ENCODE measurements around the gene NFATC1.
"Not testable (repeated sequence)": the region's sequence is repeated elsewhere in the genome, so short reads cannot be mapped to it uniquely, and the experiment has no call there.

The NFATC1 gene

GRCh38 chr18:79368681-79369080 is 27.0 kb upstream of the NFATC1 start:
- H3K4me3 Mint-ChIP-seq, result no peak overlapping the region
- H3K9me3 Mint-ChIP-seq (ENCODE audit: low read depth), result no peaks in the 10 kb centered on the region
- peak overlapping the region; percentile 37 for H3K27ac Mint-ChIP-seq
- H3K27me3 Mint-ChIP-seq, result no peaks in the 10 kb centered on the region
- peaks cover 6% of the 10 kb centered on the region for H3K36me3 Mint-ChIP-seq
- peaks cover 35% of the 10 kb centered on the region for H3K4me1 Mint-ChIP-seq (ENCODE audit: low read depth)

GRCh38 chr18:79371561-79372121 is 24.1 kb upstream of the NFATC1 start:
- no peak overlapping the region for H3K4me3 Mint-ChIP-seq
- peaks cover 33% of the 10 kb centered on the region for H3K4me1 Mint-ChIP-seq (ENCODE audit: low read depth)
- no peaks in the 10 kb centered on the region for H3K27me3 Mint-ChIP-seq
- H3K36me3 Mint-ChIP-seq, result peaks cover 2% of the 10 kb centered on the region
- H3K9me3 Mint-ChIP-seq (ENCODE audit: low read depth), result no peaks in the 10 kb centered on the region
- H3K27ac Mint-ChIP-seq, result peak overlapping the region; percentile 24

- Mint-ChIP-seq H3K4me3 (no peak overlapping the region), H3K27me3 (no peaks in the 10 kb centered on the region), H3K36me3 (peaks cover 2% of the 10 kb centered on the region), H3K9me3 (ENCODE audit: low read depth) (no peaks in the 10 kb centered on the region), H3K27ac (peak overlapping the region; percentile 54), H3K4me1 (ENCODE audit: low read depth) (peaks cover 32% of the 10 kb centered on the region)
Measured at GRCh38 chr18:79372461-79372860, 23.3 kb upstream of the NFATC1 start.

- Mint-ChIP-seq H3K9me3 (ENCODE audit: low read depth) (no peaks in the 10 kb centered on the region), H3K4me1 (ENCODE audit: low read depth) (peaks cover 28% of the 10 kb centered on the region), H3K27me3 (no peaks in the 10 kb centered on the region), H3K36me3 (peaks cover 3% of the 10 kb centered on the region), H3K4me3 (no peak overlapping the region), H3K27ac (no peak overlapping the region)
Measured at GRCh38 chr18:79372991-79373390, 22.7 kb upstream of the NFATC1 start.

- no peak overlapping the region for H3K27ac Mint-ChIP-seq
- H3K36me3 Mint-ChIP-seq, result peaks cover 6% of the 10 kb centered on the region
- H3K9me3 Mint-ChIP-seq (ENCODE audit: low read depth), result no peaks in the 10 kb centered on the region
- H3K4me3 Mint-ChIP-seq, result no peak overlapping the region
- H3K4me1 Mint-ChIP-seq (ENCODE audit: low read depth), result peaks cover 21% of the 10 kb centered on the region
- no peaks in the 10 kb centered on the region for H3K27me3 Mint-ChIP-seq
Measured at GRCh38 chr18:79373736-79374135, 22.0 kb upstream of the NFATC1 start.

- peaks cover 6% of the 10 kb centered on the region for H3K36me3 Mint-ChIP-seq
- no peaks in the 10 kb centered on the region for H3K9me3 Mint-ChIP-seq (ENCODE audit: low read depth)
- H3K27ac Mint-ChIP-seq, result peak overlapping the region; percentile 54
- no peaks in the 10 kb centered on the region for H3K27me3 Mint-ChIP-seq
- H3K4me3 Mint-ChIP-seq, result no peak overlapping the region
- H3K4me1 Mint-ChIP-seq (ENCODE audit: low read depth), result peaks cover 23% of the 10 kb centered on the region
Measured at GRCh38 chr18:79374408-79375171, 21.1 kb upstream of the NFATC1 start.

GRCh38 chr18:79375441-79376154 is 20.1 kb upstream of the NFATC1 start:
- Mint-ChIP-seq H3K9me3 (ENCODE audit: low read depth) (no peaks in the 10 kb centered on the region), H3K36me3 (peaks cover 6% of the 10 kb centered on the region), H3K4me1 (ENCODE audit: low read depth) (peaks cover 17% of the 10 kb centered on the region), H3K4me3 (no peak overlapping the region), H3K27me3 (no peaks in the 10 kb centered on the region), H3K27ac (peak overlapping the region; percentile 58)

- not testable (repeated sequence) for H3K27me3 Mint-ChIP-seq; H3K27ac Mint-ChIP-seq; H3K4me3 Mint-ChIP-seq; H3K36me3 Mint-ChIP-seq; H3K9me3 Mint-ChIP-seq (ENCODE audit: low read depth); H3K4me1 Mint-ChIP-seq (ENCODE audit: low read depth)
Measured at GRCh38 chr18:79376661-79377060, 19.1 kb upstream of the NFATC1 start.

- H3K36me3 Mint-ChIP-seq, result peaks cover 6% of the 10 kb centered on the region
- H3K4me1 Mint-ChIP-seq (ENCODE audit: low read depth), result peaks cover 7% of the 10 kb centered on the region
- no peak overlapping the region for H3K4me3 Mint-ChIP-seq
- no peaks in the 10 kb centered on the region for H3K9me3 Mint-ChIP-seq (ENCODE audit: low read depth)
- H3K27ac Mint-ChIP-seq, result no peak overlapping the region
- H3K27me3 Mint-ChIP-seq, result no peaks in the 10 kb centered on the region
Measured at GRCh38 chr18:79377187-79377891, 18.4 kb upstream of the NFATC1 start.

- H3K36me3 Mint-ChIP-seq, result peaks cover 6% of the 10 kb centered on the region
- no peak overlapping the region for H3K4me3 Mint-ChIP-seq
- H3K27me3 Mint-ChIP-seq, result no peaks in the 10 kb centered on the region
- H3K27ac Mint-ChIP-seq, result no peak overlapping the region
- H3K9me3 Mint-ChIP-seq (ENCODE audit: low read depth), result no peaks in the 10 kb centered on the region
- peaks cover 7% of the 10 kb centered on the region for H3K4me1 Mint-ChIP-seq (ENCODE audit: low read depth)
Measured at GRCh38 chr18:79378536-79379250, 17.0 kb upstream of the NFATC1 start.

GRCh38 chr18:79379251-79379905 is 16.4 kb upstream of the NFATC1 start:
- Mint-ChIP-seq H3K36me3 (peaks cover 6% of the 10 kb centered on the region), H3K4me3 (no peak overlapping the region), H3K4me1 (ENCODE audit: low read depth) (peaks cover 7% of the 10 kb centered on the region), H3K27ac (no peak overlapping the region), H3K9me3 (ENCODE audit: low read depth) (no peaks in the 10 kb centered on the region), H3K27me3 (no peaks in the 10 kb centered on the region)

- Mint-ChIP-seq H3K36me3 (peaks cover 6% of the 10 kb centered on the region), H3K27ac (no peak overlapping the region), H3K9me3 (ENCODE audit: low read depth) (no peaks in the 10 kb centered on the region), H3K4me3 (no peak overlapping the region), H3K4me1 (ENCODE audit: low read depth) (peaks cover 7% of the 10 kb centered on the region), H3K27me3 (no peaks in the 10 kb centered on the region)
Measured at GRCh38 chr18:79379931-79380815, 15.6 kb upstream of the NFATC1 start.

All from activated naive CD8-positive, alpha-beta T cell (primary cell).